HG02678 (cell line): ENCODE measurements around the gene LAMB4.
"Not testable (repeated sequence)": the region's sequence is repeated elsewhere in the genome, so short reads cannot be mapped to it uniquely, and the experiment has no call there.

Experiments
- ATAC-seq: cut with Tn5 transposase; IDR thresholded peaks from one replicate; pipeline ENCODE4 v1.9.1; 2021; ENCODE audit warnings: mild to moderate bottlenecking, moderate library complexity; ENCODE audit not compliant: unreplicated experiment

The LAMB4 gene

GRCh38 chr7:108051454-108051853, 78.7 kb downstream of the LAMB4 start:
- ATAC-seq: no peak

- no peak for ATAC-seq
Observed at GRCh38 chr7:108049962-108050361, 80.2 kb downstream of the LAMB4 start.

DNA sequence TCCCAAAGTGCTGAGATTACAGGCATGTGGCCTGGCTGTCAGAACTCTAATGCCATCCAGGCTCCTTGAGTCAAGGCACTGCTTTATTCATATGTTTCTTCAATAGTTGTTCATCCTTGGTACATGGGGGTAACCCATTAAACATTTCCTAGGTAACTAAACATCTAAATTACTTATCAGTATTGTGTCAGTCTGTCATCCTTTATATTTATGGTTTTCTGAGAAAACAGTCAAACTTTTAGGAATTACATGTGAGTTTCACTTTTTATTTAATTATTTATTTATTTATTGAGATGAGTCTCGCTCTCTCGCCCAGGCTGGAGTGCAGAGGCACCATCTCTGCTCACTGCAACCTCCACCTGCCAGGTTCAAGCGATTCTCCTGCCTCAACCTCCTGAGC, 81.7 kb downstream of the LAMB4 start:
- ATAC-seq: no peak

GRCh38 chr7:108046952-108047506, 83.1 kb downstream of the LAMB4 start:
- ATAC-seq: no peak

DNA sequence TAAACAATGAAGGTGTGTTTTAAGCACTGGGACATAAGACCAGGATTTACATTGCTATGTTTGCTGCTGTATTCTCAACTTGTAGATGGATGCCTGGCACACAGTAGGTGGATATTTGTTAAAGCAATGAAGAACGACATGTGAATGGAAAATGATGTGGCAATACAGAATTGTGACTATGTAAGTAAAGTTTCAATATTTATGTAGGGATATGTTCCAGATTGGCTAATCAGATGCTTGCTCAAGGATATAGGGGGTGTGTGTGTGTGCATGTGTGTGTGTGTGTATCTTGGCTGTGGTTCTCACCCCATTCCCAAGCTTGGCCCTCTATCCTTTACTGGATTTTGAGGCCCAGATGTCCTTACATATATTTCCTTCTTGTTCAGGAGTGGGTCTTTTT, 84.5 kb downstream of the LAMB4 start:
- no peak for ATAC-seq

DNA sequence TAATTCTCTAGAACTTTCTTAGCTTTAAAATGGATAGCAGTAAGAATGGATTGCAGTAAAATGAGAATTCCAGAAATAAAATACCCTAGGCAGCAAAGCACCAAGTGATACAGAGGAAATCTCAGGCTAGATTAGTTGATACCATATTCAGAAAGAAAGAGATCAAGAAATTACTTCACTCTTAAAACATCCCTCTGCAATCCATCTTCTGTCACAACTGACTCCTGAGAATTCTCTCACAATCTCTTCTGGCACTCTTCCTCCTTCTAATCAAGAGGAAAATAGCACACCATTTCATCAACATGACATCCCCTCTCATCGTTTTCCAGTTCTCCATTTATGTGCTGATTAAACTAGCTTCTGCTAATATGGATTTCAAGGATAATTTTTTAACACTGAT, 85.0 kb downstream of the LAMB4 start:
- ATAC-seq: no peak

DNA sequence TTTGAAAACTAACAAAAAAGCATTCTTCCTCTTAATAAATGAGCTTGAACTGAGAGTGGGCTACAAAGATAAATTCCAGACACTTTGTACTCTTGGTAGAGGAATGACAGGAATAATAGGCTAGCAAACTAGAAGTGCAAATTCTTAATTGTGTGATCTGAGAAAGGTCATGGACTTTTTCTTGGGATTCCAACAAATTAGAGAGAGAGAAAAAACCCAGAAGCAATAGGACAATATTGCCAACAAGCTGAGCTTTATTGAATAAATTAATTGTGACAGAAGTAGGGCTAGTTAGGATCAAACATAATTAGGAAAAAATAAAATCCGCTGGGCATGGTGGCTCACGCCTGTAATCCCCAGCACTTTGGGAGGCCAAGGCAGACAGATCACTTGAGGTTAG, 85.8 kb downstream of the LAMB4 start:
- no peak for ATAC-seq

DNA sequence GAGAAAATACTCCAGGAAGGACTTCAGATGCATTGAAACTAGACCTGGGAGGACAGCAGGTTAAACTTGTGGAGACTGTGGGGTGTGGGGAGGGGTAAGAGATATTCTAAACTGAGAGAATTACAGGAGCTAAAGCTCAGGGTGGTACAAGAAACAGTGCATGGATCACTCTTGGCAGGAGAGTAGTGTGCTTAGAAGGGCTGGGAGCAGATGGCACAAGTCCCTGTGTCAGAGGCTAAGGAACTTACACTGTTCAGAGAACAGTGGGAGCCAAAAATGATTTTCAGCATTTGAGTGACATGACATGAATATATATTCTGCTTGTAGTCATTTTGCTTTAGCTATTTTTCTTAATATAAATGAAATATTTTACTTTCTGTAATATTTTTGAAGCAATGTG, 91.2 kb downstream of the LAMB4 start:
- ATAC-seq: no peak

GRCh38 chr7:108037741-108038140, 92.4 kb downstream of the LAMB4 start:
- no peak for ATAC-seq

DNA sequence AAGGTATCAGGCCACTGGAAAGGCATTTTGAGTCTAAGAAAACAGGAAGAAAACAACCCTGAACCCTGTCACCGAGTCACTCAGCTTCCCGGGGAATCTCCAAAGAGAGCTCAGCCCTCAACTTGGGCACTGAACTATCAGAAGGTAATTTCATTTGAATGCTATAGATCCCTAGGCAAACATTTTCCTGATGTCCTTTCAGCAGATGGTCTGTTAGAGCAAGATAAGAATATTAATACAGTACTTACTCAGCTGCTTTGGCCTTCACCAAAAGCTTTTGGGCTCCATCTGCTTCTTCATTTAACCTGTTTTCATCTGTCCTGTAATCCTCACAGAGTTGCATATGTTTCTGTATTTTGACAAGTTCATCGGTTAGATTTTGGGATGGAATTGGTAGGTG, 93.0 kb downstream of the LAMB4 start:
- ATAC-seq: no peak

GRCh38 chr7:108034586-108034985, 95.6 kb downstream of the LAMB4 start:
- no peak for ATAC-seq

DNA sequence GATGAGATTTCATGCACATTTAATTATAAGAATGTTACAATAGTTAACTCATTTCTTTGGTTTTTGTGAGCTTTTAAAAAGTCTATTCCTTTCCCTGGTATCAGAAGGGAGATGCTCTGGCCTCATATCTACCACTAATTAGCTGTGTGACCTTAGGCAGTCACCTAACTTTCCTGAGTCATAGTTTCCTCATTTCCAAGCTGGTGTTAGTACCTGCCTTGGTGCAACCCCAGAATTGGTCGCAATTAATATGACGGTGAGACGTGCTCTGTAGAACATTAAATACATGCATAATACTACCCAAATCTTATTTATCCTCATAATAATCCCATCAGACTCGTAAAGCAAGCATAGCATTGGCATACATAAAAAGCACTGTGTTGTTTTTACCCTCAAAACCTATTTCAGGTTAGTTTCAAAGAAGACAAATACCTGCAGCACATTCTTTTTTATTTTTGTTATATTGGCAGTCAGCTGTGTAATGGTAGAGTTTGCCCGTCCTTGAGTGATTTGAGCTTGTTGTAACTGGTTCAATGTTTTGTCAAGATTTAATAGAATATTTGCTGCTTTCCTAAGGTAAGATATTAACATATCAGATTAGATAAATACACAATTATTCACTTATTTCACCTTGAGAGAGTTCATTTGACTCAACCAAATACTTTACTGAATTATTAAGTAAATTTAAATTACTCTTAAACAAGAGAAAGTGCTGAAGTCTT, 96.2 kb downstream of the LAMB4 start:
- no peak for ATAC-seq

- ATAC-seq: not testable (repeated sequence)
Observed at GRCh38 chr7:108033309-108033708, 96.9 kb downstream of the LAMB4 start.

- ATAC-seq: no peak
Observed at GRCh38 chr7:108030516-108030915, 99.6 kb downstream of the LAMB4 start.

- no peak for ATAC-seq
Observed at GRCh38 chr7:108029034-108029433, 101.1 kb downstream of the LAMB4 start.

DNA sequence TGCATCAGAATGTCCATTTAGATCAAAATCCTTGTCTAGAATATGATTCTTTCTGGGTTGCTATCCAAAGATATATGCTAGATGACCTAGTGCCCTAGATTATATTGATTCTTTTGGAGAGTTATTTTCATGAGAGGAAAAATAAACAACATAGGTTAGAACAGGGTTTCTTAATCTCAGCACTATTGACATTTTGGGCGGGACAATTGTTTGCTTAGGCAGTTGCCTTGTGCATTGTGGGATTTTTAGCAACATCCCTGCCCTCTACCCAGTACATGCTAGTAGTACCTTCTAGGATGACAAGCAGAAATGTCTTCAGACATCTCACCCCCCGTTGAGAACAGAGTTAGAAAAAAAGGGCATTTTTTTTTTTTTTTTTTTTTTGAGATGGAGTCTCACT, 102.0 kb downstream of the LAMB4 start:
- ATAC-seq: no peak

GRCh38 chr7:108027239-108027638, 102.9 kb downstream of the LAMB4 start:
- no peak for ATAC-seq

GRCh38 chr7:108026647-108027046, 103.5 kb downstream of the LAMB4 start:
- no peak for ATAC-seq

DNA sequence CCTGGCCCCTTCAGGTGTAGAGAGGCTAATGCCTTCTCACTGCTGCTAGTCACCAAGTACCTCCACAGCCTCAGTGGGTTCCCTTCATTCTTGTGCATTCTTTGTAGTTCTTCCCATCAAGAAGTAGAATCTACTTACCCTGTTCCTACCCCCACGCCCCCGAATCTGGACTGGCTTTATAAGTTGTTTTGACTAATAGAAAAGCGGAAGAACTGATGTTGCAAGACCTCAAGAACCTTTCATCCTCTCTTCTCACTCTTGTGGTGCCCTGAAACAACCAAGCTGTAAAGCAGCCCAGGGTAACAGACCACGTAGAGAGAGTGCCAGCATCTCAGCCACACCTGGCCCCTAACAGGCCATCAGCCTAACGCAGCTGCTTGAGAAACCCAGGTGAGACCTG, 104.0 kb downstream of the LAMB4 start:
- ATAC-seq: no peak

DNA sequence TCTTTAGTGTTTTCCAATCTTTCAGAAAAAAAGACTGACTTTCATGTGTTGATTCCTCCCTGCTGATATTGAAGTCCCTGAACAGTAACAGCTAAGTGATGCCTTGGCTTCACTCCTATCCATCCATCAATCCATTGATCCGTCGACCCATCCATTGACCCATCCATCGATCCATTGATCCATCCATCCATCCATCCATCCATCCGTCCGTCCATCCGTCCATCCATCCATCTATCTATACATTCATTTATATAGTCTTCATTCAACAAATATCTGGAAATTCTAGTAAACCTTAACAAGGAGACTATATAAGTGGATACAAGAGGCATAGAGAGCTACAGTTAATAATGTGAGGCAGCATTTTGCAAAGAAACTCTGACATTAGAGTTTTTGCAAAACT, 105.6 kb downstream of the LAMB4 start:
- no peak for ATAC-seq

DNA sequence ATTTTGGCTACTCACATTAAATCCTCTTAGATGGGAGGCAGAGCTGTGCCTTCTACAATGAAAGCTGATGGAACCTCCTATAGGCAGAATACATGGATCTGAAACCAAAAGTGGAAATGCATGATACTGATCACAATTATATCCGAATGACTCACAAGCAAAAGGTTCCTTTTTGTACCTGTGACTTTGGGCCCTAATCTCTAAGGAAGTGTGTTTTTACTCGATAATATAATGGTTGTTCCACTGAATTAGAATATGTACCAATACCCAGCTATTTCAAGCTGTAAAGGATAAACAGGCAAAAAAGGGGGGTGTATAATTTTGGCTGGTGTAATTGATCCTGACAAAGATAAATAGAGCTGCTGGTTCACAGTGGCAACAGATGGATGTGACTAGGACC, 109.6 kb downstream of the LAMB4 start:
- ATAC-seq: no peak

DNA sequence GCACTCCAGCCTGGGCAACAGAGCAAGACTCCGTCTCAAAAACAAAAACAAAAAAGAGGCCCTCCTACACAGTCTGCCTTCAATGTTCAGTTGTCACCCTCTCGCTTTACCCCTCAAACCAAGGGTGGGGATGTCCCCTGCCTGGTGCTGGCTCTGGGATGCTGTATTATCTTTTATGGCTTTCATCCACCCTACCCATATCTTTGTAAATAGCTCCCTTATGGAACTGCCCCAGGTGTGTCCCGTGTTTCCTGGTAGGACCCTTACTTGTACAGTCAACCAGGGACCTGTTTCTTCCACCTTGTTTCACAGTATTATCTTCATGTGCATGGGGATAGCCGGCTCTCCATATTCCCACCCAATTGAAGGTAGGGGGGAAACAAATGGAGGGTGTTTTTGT, 111.5 kb downstream of the LAMB4 start:
- no peak for ATAC-seq

GRCh38 chr7:108017776-108018151, 112.4 kb downstream of the LAMB4 start:
- ATAC-seq: no peak
